KMS-11 (cell line): ENCODE data around the gene LARGE1.

ENCODE experiments used
- H2AFZ ChIP-seq: fragments of 200-600 bp; sonication (generic); 2 replicates; pipeline ENCODE4 v1.6.1; 2016; ENCODE audit warnings: antibody characterized with exemption, mixed run types, low read depth
- H3K27ac ChIP-seq: fragments of 200-600 bp; sonication (generic); 2 replicates; pipeline ENCODE4 v1.6.1; 2016; ENCODE audit warnings: mild to moderate bottlenecking, mixed run types
- H3K27me3 ChIP-seq: fragments of 200-600 bp; sonication (generic); 2 replicates; pipeline ENCODE4 v1.6.1; 2017; ENCODE audit warnings: mild to moderate bottlenecking, low read depth, mixed run types, moderate library complexity; ENCODE audit not compliant: insufficient read depth
- H3K36me3 ChIP-seq: fragments of 200-600 bp; sonication (generic); 2 replicates; pipeline ENCODE4 v1.6.1; 2017; ENCODE audit warnings: mild to moderate bottlenecking, mixed run types; ENCODE audit not compliant: insufficient read depth
- H3K4me1 ChIP-seq: fragments of 200-600 bp; sonication (generic); 2 replicates; pipeline ENCODE4 v1.6.1; 2016; ENCODE audit warnings: mild to moderate bottlenecking, low read depth, mixed run types; ENCODE audit not compliant: poor library complexity, severe bottlenecking
- H3K4me2 ChIP-seq: fragments of 200-600 bp; sonication (generic); 2 replicates; pipeline ENCODE4 v1.7.0; 2016; ENCODE audit warnings: mild to moderate bottlenecking, mixed run types
- H3K4me3 ChIP-seq: fragments of 200-600 bp; sonication (generic); IDR thresholded peaks from 2 replicates; pipeline ENCODE4 v1.6.1; 2017; ENCODE audit warnings: low read depth, low read length, mixed read lengths; ENCODE audit not compliant: insufficient read depth
- H3K79me2 ChIP-seq: fragments of 200-600 bp; sonication (generic); 2 replicates; pipeline ENCODE4 v1.6.1; 2016; ENCODE audit warnings: low read depth, mixed run types; ENCODE audit not compliant: insufficient read depth
- H3K9ac ChIP-seq: fragments of 200-600 bp; sonication (generic); 2 replicates; pipeline ENCODE4 v1.6.1; 2016; ENCODE audit warnings: mild to moderate bottlenecking, mixed run types
- H4K20me1 ChIP-seq: fragments of 200-600 bp; sonication (generic); 2 replicates; pipeline ENCODE4 v1.6.1; 2016; ENCODE audit warnings: mild to moderate bottlenecking, mixed run types; ENCODE audit not compliant: insufficient read depth
- CTCF ChIP-seq: fragments of 200-600 bp; sonication (generic); conservative IDR thresholded peaks from 2 replicates; pipeline ENCODE4 v1.6.1; 2017; ENCODE audit warnings: low read depth, mild to moderate bottlenecking, antibody characterized with exemption, low read length, moderate library complexity, mixed read lengths

The LARGE1 gene

DNA sequence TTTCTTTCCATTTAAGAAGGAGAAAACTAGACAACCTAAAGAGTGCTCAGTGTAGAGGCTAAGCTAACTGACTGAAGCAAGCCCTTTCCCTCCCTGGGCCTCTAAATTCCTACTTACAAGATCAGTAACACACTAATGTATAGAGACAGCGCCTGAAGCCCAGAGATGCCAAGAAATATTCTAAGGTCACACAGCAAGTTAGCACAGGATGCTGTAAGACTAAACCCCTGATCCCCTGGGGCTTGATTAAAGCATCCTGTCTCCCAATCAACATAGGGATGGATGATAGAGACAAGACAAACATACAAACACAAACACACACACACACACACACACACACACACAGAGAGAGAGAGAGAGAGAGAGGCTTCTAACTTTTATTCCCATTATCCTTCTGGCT is 5.6 kb downstream of the LARGE1 start:
- Histone ChIP-seq H3K27me3 (peaks cover 4% of the 10 kb centered on the region; the same call in 1 of the 2 replicates), H3K4me3 (no peak overlapping the region), H3K4me2 (no peak overlapping the region), H2AFZ (no peak overlapping the region), H4K20me1 (peaks cover 8% of the 10 kb centered on the region; the same call in 1 of the 2 replicates), H3K79me2 (no peaks in the 10 kb centered on the region), H3K4me1 (peaks cover 24% of the 10 kb centered on the region), H3K36me3 (no peaks in the 10 kb centered on the region), H3K27ac (no peak overlapping the region), H3K9ac (no peak overlapping the region)
- TF ChIP-seq CTCF, result no peak

GRCh38 chr22:33914131-33914530 is 6.1 kb downstream of the LARGE1 start:
- no peaks in the 10 kb centered on the region for H3K79me2 ChIP-seq
- peaks cover 6% of the 10 kb centered on the region; the same call in 1 of the 2 replicates for H4K20me1 ChIP-seq
- H3K27me3 ChIP-seq, result peaks cover 4% of the 10 kb centered on the region; the same call in 1 of the 2 replicates
- H2AFZ ChIP-seq, result no peak overlapping the region
- H3K9ac ChIP-seq, result no peak overlapping the region
- H3K4me3 ChIP-seq, result no peak overlapping the region
- H3K27ac ChIP-seq, result no peak overlapping the region
- H3K4me2 ChIP-seq, result no peak overlapping the region
- no peak for TF ChIP-seq CTCF
- no peaks in the 10 kb centered on the region for H3K36me3 ChIP-seq
- H3K4me1 ChIP-seq, result peaks cover 21% of the 10 kb centered on the region

DNA sequence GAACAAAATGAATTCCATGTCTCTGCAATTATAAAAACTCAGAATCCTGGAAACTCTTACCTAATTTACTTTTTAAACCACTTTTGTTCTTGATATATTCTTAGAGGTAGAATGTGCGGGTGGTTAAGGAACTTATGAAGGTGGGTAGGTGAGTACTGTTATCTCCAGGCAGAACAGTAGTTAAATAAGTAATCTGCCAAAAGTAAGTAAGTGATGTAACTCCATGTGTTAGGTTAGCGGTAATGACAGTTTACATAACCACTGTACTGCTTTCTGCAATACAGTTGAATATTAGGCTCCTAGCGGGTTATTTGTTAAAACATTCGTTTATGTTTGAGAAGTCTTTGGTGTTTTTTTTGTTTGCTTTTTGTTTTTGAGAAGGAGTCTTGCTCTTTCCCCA is 7.1 kb downstream of the LARGE1 start:
- Histone ChIP-seq H2AFZ (no peak overlapping the region), H3K79me2 (no peaks in the 10 kb centered on the region), H3K36me3 (no peaks in the 10 kb centered on the region), H3K4me3 (no peak overlapping the region), H3K4me1 (peaks cover 12% of the 10 kb centered on the region), H3K4me2 (no peak overlapping the region), H4K20me1 (no peaks in the 10 kb centered on the region), H3K9ac (no peak overlapping the region), H3K27ac (no peak overlapping the region), H3K27me3 (no peaks in the 10 kb centered on the region; the same call in 1 of the 2 replicates)
- TF ChIP-seq CTCF, result no peak

DNA sequence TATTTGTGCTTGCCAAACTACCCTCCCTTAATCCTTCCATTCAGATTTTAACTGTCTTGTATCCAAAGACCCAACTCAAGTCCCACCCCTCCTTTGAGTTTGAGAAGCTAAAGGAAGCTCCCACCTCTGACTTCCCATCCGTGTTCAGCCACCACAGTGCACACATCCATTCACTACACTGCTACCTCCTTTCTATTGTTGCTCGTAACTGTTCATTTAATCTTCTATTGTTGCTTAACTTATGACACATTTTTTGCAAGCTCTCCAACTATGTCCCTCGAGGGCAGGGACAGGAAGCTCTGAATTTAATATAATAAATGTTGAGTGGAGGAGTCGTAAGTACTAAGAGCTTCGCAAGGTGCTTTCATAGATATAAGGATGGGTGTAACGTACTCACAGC is 10.4 kb downstream of the LARGE1 start:
- no peaks in the 10 kb centered on the region for H3K36me3 ChIP-seq
- TF ChIP-seq CTCF, result no peak
- H2AFZ ChIP-seq, result no peak overlapping the region
- no peak overlapping the region for H3K4me3 ChIP-seq
- H3K9ac ChIP-seq, result no peak overlapping the region
- H4K20me1 ChIP-seq, result no peaks in the 10 kb centered on the region
- H3K27me3 ChIP-seq, result no peaks in the 10 kb centered on the region
- no peaks in the 10 kb centered on the region for H3K79me2 ChIP-seq
- H3K4me1 ChIP-seq, result no peaks in the 10 kb centered on the region
- H3K27ac ChIP-seq, result no peak overlapping the region
- no peak overlapping the region for H3K4me2 ChIP-seq

- no peaks in the 10 kb centered on the region for H3K36me3 ChIP-seq
- no peaks in the 10 kb centered on the region for H3K79me2 ChIP-seq
- no peak overlapping the region for H3K9ac ChIP-seq
- no peak overlapping the region for H3K27ac ChIP-seq
- H2AFZ ChIP-seq, result no peak overlapping the region
- H4K20me1 ChIP-seq, result no peaks in the 10 kb centered on the region
- H3K27me3 ChIP-seq, result no peaks in the 10 kb centered on the region
- H3K4me2 ChIP-seq, result no peak overlapping the region
- TF ChIP-seq CTCF, result no peak
- no peaks in the 10 kb centered on the region for H3K4me1 ChIP-seq
- no peak overlapping the region for H3K4me3 ChIP-seq
Measured at GRCh38 chr22:33909075-33909458, 11.2 kb downstream of the LARGE1 start.
